ENCODE measurements around the gene APBB1. TPM values are rescaled to one million over a fixed set of nuclear protein-coding genes. Genes with fewer than 3 reads are reported as not detected.

The APBB1 gene
- total RNA-seq, 6 donors from 2014 or later, result 30.4 to 66.8 (median 40.0) TPM

- Histone ChIP-seq H3K4me3 (no peak overlapping the region), H3K27ac (no peak overlapping the region), H3K4me1 (peaks cover 0 to 6% (median 3%) of the 10 kb centered on the region in 4 donors), H3K9me3 (no peaks in the 10 kb centered on the region), H3K36me3 (no peaks in the 10 kb centered on the region), H3K27me3 (no peaks in the 10 kb centered on the region)
- ATAC-seq (ENCODE audit: low FRiP score in 2 of 2) (peak in 1 of 2 donors; percentile 60), DNase-seq (no peak)
- no peak for TF ChIP-seq POLR2A (IDR thresholded peaks at IDR 0.05)
- TF ChIP-seq POLR2AphosphoS5 (IDR thresholded peaks at IDR 0.05), result no peak
- no peak for TF ChIP-seq CTCF (IDR thresholded peaks at IDR 0.05)
- TF ChIP-seq EP300 (IDR thresholded peaks at IDR 0.05), result no peak
- WGBS, 2 donors, result 68% methylated on average over 3 of the region's 3 CpGs
These were observed 19.1 kb upstream of the APBB1 start for GRCh38 chr11:6437993-6438392.

- no peak for TF ChIP-seq POLR2A (IDR thresholded peaks at IDR 0.05)
- no peak for TF ChIP-seq EP300 (IDR thresholded peaks at IDR 0.05)
- no peak for TF ChIP-seq CTCF (IDR thresholded peaks at IDR 0.05)
- no peak for TF ChIP-seq POLR2AphosphoS5 (IDR thresholded peaks at IDR 0.05)
- Histone ChIP-seq H3K27ac (no peak overlapping the region), H3K9me3 (no peaks in the 10 kb centered on the region), H3K27me3 (no peaks in the 10 kb centered on the region), H3K4me1 (peaks cover 0 to 6% (median 3%) of the 10 kb centered on the region in 4 donors), H3K4me3 (no peak overlapping the region), H3K36me3 (no peaks in the 10 kb centered on the region)
- DNase-seq (no peak), ATAC-seq (ENCODE audit: low FRiP score in 2 of 2) (no peak)
- 86 to 91% methylated on average over 8 to 12 of the region's 12 CpGs for WGBS, 2 donors
These were observed 18.5 kb upstream of the APBB1 start for GRCh38 chr11:6437423-6437822.

- TF ChIP-seq CTCF (IDR thresholded peaks at IDR 0.05), result no peak
- TF ChIP-seq EP300 (IDR thresholded peaks at IDR 0.05), result no peak
- no peak for TF ChIP-seq POLR2AphosphoS5 (IDR thresholded peaks at IDR 0.05)
- TF ChIP-seq POLR2A (IDR thresholded peaks at IDR 0.05), result no peak
- Histone ChIP-seq H3K4me3 (no peak overlapping the region), H3K4me1 (peaks cover 0 to 5% (median 0%) of the 10 kb centered on the region in 4 donors), H3K36me3 (no peaks in the 10 kb centered on the region), H3K27me3 (no peaks in the 10 kb centered on the region), H3K9me3 (no peaks in the 10 kb centered on the region), H3K27ac (no peak overlapping the region)
- DNase-seq (no peak), ATAC-seq (ENCODE audit: low FRiP score in 2 of 2) (no peak)
- WGBS, 2 donors, result 66 to 75% methylated on average over 5 of the region's 5 CpGs
These were observed 15.2 kb upstream of the APBB1 start for GRCh38 chr11:6433998-6434660.

GRCh38 chr11:6431861-6432260, 13.0 kb upstream of the APBB1 start:
- TF ChIP-seq POLR2A (IDR thresholded peaks at IDR 0.05) (no peak), POLR2AphosphoS5 (IDR thresholded peaks at IDR 0.05) (no peak), CTCF (IDR thresholded peaks at IDR 0.05) (no peak), EP300 (IDR thresholded peaks at IDR 0.05) (no peak)
- Histone ChIP-seq H3K9me3 (no peaks in the 10 kb centered on the region), H3K4me1 (no peaks in the 10 kb centered on the region), H3K27me3 (no peaks in the 10 kb centered on the region), H3K36me3 (no peaks in the 10 kb centered on the region), H3K4me3 (no peak overlapping the region), H3K27ac (no peak overlapping the region)
- ATAC-seq (ENCODE audit: low FRiP score in 2 of 2) (no peak), DNase-seq (no peak)
- 85 to 94% methylated on average over 3 of the region's 3 CpGs for WGBS, 2 donors

- no peak for ATAC-seq (ENCODE audit: low FRiP score in 2 of 2)
- Histone ChIP-seq H3K9me3 (no peaks in the 10 kb centered on the region), H3K27me3 (no peaks in the 10 kb centered on the region), H3K27ac (no peak overlapping the region), H3K36me3 (no peaks in the 10 kb centered on the region), H3K4me1 (no peaks in the 10 kb centered on the region), H3K4me3 (no peak overlapping the region)
- no peak for DNase-seq
- no peak for TF ChIP-seq EP300 (IDR thresholded peaks at IDR 0.05)
These were observed 8.6 kb upstream of the APBB1 start for GRCh38 chr11:6427516-6427915.
